Body of pancreas (tissue), 4 donors: ENCODE measurements around the gene EN1.

Experiments used
- POLR2A ChIP-seq, 3 donors: fragments of 450-650 bp; IDR thresholded peaks; one replicate each; pipeline ENCODE4 v1.6.1; 2016; ENCODE audit warnings: antibody characterized with exemption in 3 of 3, mild to moderate bottlenecking in 2 of 3
- TF ChIP-seq, protein P1 (sequence below), 7 experiments: fragments of 450-650 bp in 4 of 7; fragments of 200-600 bp in 3 of 7; sonication (generic) in 3 of 7; IDR thresholded peaks; one replicate each; pipeline ENCODE4 v1.5.1; 2016 to 2019; ENCODE audit warnings: antibody characterized with exemption in 7 of 7

- TF ChIP-seq POLR2A (IDR thresholded peaks at IDR 0.05) = no peak
- TF ChIP-seq, protein P1, sequence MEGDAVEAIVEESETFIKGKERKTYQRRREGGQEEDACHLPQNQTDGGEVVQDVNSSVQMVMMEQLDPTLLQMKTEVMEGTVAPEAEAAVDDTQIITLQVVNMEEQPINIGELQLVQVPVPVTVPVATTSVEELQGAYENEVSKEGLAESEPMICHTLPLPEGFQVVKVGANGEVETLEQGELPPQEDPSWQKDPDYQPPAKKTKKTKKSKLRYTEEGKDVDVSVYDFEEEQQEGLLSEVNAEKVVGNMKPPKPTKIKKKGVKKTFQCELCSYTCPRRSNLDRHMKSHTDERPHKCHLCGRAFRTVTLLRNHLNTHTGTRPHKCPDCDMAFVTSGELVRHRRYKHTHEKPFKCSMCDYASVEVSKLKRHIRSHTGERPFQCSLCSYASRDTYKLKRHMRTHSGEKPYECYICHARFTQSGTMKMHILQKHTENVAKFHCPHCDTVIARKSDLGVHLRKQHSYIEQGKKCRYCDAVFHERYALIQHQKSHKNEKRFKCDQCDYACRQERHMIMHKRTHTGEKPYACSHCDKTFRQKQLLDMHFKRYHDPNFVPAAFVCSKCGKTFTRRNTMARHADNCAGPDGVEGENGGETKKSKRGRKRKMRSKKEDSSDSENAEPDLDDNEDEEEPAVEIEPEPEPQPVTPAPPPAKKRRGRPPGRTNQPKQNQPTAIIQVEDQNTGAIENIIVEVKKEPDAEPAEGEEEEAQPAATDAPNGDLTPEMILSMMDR (IDR thresholded peaks at IDR 0.05) = peak; percentile 92 to 97 (median 95)
Observed at GRCh38 chr2:118855451-118856279, 8.2 kb upstream of the EN1 start.
